PFSK-1 (cell line): ENCODE data around the gene SH3BGRL3.

Experiments
- POLR2AphosphoS5 ChIP-seq: IDR thresholded peaks from 2 replicates; pipeline ENCODE4 v1.6.1; 2012; ENCODE audit warnings: low read depth, mild to moderate bottlenecking, control low read depth, low read length, moderate library complexity
- REST ChIP-seq, 2 experiments: IDR thresholded peaks; 2 replicates each; pipeline versions ENCODE4 v1.6.1 to v1.8.0; 2011 to 2012; ENCODE audit warnings: low read depth in 2 of 2, low read length in 2 of 2, control low read depth in 1 of 2, inconsistent platforms in 1 of 2, mild to moderate bottlenecking in 1 of 2, moderate library complexity in 1 of 2; ENCODE audit not compliant: insufficient read depth in 1 of 2
- SIN3A ChIP-seq: IDR thresholded peaks from 2 replicates; pipeline ENCODE4 v1.6.1; 2012; ENCODE audit warnings: mild to moderate bottlenecking, low read length, moderate library complexity, borderline replicate concordance; ENCODE audit not compliant: insufficient read depth
- TAF1 ChIP-seq: IDR thresholded peaks from 2 replicates; pipeline ENCODE4 v1.6.1; 2012; ENCODE audit warnings: low read length, control low read depth, borderline replicate concordance; ENCODE audit not compliant: insufficient read depth

DNA sequence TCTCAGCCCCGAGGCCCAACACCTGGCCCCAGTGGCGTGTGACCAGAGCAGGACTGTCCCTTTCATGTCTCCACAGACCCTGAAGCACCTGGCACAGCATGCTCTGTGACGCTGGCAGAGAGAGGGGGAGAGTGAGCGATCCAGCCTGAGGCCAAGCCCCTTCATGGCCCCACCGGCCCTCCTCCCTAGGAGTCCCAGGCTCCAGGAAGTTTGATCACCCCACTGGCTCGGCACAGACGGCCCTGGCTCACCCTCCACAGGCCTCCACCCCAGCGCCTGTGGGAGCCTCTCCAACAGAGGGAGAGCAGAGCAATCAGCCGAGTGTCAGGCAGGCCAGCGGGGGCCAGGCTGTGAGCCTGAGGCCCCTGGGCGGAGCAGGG, 11.0 kb downstream of the SH3BGRL3 start:
- TF ChIP-seq SIN3A (no peak), POLR2AphosphoS5 (no peak), TAF1 (no peak), REST (IDR thresholded peaks at IDR 0.05; ENCODE audit: insufficient read depth in 1 of 2, low read depth in 2 of 2, low read length in 2 of 2) (no peak)
